Measurements from ENCODE around the gene CTTN.

CTTN gene

GRCh38 chr11:70470127-70470526 lies 71.8 kb downstream of the CTTN start:
- in situ Hi-C loops (cut with MboI; ENCODE audit: low sequenced_read_pairs) = loop anchor here (25.0 kb wide), 1 partner anchor 758 kb away; the partner anchor contains the start of gene FGF19

DNA sequence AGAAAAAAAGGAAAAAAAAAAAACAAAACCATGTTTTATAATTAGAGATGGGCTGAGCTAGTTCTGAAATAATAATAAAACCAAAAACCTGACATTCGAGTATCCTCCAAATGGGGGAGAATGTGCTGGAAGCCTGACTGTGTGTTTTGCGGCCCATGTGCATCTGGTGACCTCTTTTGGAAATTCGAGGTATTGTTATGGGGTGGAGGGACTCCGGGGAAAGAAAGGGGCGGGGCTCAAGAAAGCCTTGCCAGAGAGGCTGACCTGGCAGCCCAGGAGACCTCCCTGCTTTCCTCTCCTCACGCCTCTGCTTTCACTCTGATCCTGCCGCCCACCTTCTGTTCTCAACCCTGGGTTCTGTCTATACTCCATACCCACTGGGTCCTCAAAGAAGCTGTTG lies 72.9 kb downstream of the CTTN start:
- in situ Hi-C loops (cut with MboI; ENCODE audit: low sequenced_read_pairs) = loop anchor here (25.0 kb wide), 1 partner anchor 759 kb away; the partner anchor contains the start of gene FGF19

DNA sequence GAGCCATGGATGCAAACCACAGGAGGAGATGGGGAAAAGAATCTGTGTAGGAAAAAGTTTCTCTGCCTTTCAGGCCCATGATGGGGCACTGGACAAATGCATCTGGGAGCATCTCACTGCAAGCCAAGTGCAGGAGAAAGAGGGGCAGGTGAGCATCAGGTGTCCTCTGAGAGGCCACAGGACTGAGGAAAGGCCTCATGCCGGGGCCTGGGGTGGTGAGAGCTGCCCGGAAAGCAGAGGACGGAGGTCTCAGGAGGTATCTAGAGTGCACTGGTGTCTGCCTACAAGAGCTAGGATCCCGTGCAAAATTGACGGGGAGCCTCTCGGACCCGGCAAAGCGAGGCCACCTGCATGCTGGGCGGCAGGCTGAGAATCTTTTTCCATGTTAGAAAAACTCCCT lies 73.9 kb downstream of the CTTN start:
- in situ Hi-C loops (cut with MboI; ENCODE audit: low sequenced_read_pairs) = loop anchor here (25.0 kb wide), 1 partner anchor 760 kb away; the partner anchor contains the start of gene FGF19

DNA sequence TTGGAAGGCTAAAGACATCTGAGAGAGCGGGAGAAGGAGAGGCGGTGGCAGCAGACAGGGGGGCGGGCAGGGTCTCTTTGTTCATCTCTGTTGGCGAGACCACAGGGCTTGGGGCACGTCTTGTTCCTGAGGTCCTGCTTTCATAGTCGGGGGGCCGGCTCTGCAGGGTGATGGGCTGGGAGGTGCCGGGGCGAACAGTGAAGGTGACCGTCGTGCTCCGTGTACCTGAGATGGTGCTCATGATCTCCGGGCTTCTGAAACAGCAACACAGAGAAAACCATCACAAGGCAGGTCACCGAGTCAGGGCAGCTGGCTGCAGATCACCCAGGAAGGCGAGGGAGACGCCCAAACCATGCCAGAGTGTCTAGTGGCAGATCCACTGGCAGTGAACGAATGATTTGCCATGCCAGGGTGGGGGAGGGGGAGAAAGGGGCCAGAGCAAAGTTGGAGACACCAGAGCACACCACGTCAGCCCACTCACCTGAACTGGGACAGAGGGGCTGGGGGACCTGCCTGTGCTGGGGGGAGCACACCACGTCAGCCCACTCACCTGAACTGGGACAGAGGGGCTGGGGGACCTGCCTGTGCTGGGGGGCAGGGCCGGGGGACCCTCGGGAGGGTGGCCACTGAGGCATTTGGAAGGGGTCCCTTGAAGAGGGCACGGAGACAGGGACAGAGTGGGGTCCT lies 75.0 kb downstream of the CTTN start:
- in situ Hi-C loops (cut with MboI; ENCODE audit: low sequenced_read_pairs) = loop anchor here (25.0 kb wide), 1 partner anchor 761 kb away; the partner anchor contains the start of gene FGF19

DNA sequence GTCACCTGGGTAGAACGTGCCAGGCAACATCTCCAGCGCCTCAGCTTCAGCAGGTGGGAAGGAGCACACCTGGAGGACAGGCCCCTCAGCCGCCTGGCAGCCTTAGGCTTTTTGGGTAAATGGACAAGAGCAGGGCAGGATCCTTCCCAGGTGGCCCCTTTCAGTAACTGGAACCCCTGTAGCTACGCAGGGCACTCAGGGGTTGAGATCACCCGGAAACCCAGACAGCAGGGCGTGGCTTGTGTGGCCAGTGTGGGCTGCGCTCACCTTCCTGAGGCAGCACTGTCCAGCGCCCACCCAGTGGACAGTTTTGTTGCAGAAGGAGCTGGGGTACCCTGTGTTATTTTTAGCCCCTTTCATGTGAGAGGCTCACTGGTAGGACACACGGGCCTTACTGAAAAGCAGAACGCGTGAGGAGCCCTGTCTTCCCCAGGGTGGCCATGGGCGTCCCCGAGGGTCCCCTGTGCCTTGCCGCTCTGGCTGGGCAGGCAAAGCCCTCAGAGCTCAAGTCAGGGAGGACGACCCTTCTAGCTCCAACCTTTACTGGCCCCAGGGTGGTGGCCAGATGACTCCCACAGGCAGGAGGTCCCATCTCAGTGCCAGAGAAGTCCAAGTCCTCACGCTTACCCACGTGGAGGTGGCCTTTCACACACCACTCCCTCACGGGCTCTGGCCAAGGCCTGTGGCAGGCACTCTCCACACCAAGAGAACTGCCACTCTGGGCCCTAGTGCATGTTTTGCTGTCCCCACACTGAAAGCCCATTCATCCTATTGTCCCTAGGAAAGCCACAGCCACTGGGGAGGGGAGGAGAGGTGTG lies 75.8 kb downstream of the CTTN start:
- in situ Hi-C loops (cut with MboI; ENCODE audit: low sequenced_read_pairs) = loop anchor here (25.0 kb wide), 1 partner anchor 762 kb away; the partner anchor contains the start of gene FGF19

DNA sequence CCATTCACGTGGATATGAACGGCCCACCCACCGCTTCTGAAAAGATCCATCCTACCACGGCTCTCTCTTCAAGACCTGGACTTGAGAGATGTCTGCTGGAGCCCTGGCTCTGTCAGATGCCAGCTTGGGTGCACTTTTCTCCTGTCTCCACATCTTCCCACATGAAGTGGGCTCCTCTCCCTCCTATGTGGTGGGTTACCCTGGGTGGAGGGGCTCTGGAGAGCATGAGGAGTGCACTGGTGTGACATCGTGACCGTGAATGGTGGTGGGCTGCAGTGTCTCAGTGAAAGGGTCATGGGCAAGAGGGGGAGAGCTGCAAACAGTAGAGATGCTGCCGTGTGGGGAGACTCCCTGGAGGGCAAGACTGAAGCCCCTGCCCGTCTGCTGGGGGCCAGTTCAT lies 76.4 kb downstream of the CTTN start:
- in situ Hi-C loops (cut with MboI; ENCODE audit: low sequenced_read_pairs) = loop anchor here (25.0 kb wide), 2 partner anchors 562 to 762 kb away; partner anchors contain the start of gene FGF19

- in situ Hi-C loops (cut with MboI; ENCODE audit: low sequenced_read_pairs) = loop anchor here (25.0 kb wide), 1 partner anchor 564 kb away; no protein-coding TSS in a partner anchor
Measured at GRCh38 chr11:70476669-70477068, 78.3 kb downstream of the CTTN start.

- in situ Hi-C loops (cut with MboI; ENCODE audit: low sequenced_read_pairs) = loop anchor here (25.0 kb wide), 1 partner anchor 565 kb away; no protein-coding TSS in a partner anchor
Measured at GRCh38 chr11:70477176-70477575, 78.8 kb downstream of the CTTN start.

- in situ Hi-C loops (cut with MboI; ENCODE audit: low sequenced_read_pairs) = loop anchor here (25.0 kb wide), 1 partner anchor 565 kb away; no protein-coding TSS in a partner anchor
Measured at GRCh38 chr11:70477609-70478008, 79.3 kb downstream of the CTTN start.

- in situ Hi-C loops (cut with MboI; ENCODE audit: low sequenced_read_pairs) = loop anchor here (25.0 kb wide), 1 partner anchor 566 kb away; no protein-coding TSS in a partner anchor
Measured at GRCh38 chr11:70478166-70478890, 80.0 kb downstream of the CTTN start.

- in situ Hi-C loops (cut with MboI; ENCODE audit: low sequenced_read_pairs) = loop anchor here (25.0 kb wide), 1 partner anchor 568 kb away; no protein-coding TSS in a partner anchor
Measured at GRCh38 chr11:70480711-70481110, 82.4 kb downstream of the CTTN start.

GRCh38 chr11:70481625-70482528 lies 83.5 kb downstream of the CTTN start:
- in situ Hi-C loops (cut with MboI; ENCODE audit: low sequenced_read_pairs) = loop anchor here (25.0 kb wide), 1 partner anchor 570 kb away; no protein-coding TSS in a partner anchor

DNA sequence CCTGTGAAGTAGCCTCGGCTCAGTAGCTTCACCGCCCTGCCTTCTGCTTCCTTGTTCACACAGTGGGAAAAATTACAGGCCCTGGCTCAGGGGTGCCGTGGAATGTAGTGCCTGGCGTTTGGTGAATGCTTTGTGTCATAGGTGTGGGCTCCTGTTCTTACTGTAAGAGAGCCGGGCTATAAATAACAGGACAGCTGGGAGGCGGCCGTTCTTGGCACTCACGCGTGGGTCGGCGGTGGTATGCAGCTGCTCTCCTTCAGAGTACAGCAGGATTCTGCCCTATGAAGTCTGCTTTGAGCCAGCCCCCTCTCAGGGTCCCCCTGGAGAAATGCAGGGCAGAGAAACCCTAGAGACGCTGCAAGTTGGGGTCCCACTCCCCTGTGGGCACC lies 84.2 kb downstream of the CTTN start:
- in situ Hi-C loops (cut with MboI; ENCODE audit: low sequenced_read_pairs) = loop anchor here (25.0 kb wide), 1 partner anchor 570 kb away; no protein-coding TSS in a partner anchor

DNA sequence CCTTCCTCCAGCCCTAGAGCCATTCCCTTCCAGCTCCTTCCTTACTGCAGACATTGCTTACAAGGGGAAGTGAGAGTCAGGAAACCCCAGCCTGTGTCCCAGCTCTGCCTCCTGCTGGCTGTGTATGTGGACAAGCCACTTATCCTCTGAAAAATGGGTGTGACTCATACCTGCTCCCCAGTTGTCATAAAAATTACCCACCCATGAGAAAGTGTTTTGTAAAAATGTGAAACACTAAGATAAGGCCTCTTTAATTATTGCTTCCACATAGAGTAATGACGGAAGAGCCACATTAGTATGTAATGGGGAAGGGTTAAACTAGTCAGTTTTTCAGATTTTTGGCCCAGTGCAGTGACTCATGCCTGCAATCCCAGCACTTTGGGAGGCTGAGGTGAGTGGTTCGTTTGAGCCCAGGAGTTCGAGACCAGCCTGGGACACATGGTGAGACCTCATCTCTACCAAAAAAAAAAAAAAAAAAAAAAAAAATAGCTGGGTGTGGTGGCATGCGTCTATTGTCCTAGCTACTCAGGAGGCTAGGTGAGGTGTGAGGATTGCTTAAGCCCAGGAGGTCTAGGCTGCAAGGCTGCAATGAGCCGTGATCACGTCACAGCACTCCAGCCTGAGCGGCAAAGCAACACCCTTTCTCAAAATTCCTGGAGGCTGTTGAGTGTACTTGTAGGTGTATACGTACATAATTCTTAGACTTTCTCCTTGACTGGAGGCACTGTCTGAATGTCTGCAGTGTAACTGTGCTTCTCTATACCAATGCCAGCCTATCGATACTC lies 84.9 kb downstream of the CTTN start:
- in situ Hi-C loops (cut with MboI; ENCODE audit: low sequenced_read_pairs) = loop anchor here (25.0 kb wide), 1 partner anchor 571 kb away; no protein-coding TSS in a partner anchor

DNA sequence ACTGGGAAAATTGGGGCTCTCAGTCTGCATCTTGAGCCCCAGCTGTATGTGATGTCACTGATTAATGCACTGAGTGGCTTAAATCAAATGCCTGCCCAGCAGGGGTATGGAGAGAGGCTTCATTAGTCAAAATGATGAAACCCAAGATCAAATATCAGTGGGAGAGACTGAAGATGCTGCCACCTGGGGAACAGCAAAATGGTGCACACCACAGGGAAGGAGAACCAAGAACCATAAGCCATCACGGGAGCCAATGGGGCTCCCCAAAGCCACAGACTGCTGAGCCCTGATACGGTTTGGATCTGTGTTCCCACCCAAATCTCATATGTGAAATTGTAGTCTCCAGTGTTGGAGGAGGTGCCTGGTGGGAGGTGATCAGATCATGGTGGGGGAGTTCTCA lies 85.6 kb downstream of the CTTN start:
- in situ Hi-C loops (cut with MboI; ENCODE audit: low sequenced_read_pairs) = loop anchor here (25.0 kb wide), 1 partner anchor 572 kb away; no protein-coding TSS in a partner anchor

DNA sequence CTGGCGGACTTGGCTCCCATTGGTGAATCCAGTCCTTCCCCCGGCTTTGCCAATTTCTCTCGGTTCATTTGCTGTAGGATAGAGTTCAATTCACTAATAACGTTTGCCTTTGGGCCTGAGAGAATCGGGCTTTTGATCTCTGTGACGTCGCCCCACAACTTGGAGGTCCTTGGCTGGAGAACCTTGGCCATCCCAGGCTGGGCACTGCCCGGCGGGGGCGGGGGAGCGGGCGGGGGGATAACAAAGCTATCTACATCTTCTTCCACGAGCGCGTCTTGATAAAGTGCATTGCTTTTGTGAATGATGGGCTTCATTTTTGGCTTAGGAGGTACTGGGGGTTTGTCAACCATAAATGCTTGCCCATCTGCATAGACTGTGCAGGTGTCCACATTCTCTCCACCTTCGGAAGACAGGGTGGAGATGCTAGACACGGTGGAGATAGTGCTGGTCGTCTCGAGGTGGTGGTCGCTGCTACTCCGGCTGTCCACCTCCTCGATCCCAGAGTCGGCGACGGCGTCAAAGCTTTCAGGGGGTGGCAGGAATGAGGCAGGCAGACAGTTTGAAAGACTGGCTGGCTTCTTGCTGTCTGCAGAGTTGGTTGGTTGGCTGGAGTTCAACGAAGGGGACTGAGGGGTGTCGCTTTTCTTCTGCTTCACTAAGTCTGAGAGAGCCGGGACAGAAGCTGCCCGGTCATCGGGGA lies 87.1 kb downstream of the CTTN start:
- in situ Hi-C loops (cut with MboI; ENCODE audit: low sequenced_read_pairs) = loop anchor here (25.0 kb wide), 1 partner anchor 573 kb away; no protein-coding TSS in a partner anchor

GRCh38 chr11:70486026-70486415 lies 87.7 kb downstream of the CTTN start:
- in situ Hi-C loops (cut with MboI; ENCODE audit: low sequenced_read_pairs) = loop anchor here (25.0 kb wide), 1 partner anchor 574 kb away; no protein-coding TSS in a partner anchor

Data from HL-60/S4 (cell line).